Urinary bladder (tissue), 2 donors: ENCODE data around the gene OR10H4. TPM values are rescaled to one million over a fixed set of nuclear protein-coding genes. Genes with fewer than 3 reads are reported as not detected.

Source experiments
- polyA plus RNA-seq: library from polyadenylated mRNA; stranded (reverse); fragments of 200-250 nt; gene quantifications from one replicate; pipeline ENCODE4 v1.2.3, GENCODE V29; 2013
- total RNA-seq: library from RNA; depleted of rRNA; stranded (reverse); fragments of >200 nt; gene quantifications from one replicate; pipeline ENCODE4 v1.2.3, GENCODE V29; 2014
- donor health status: healthy.

The OR10H4 gene
- total and polyA plus RNA-seq, 2 donors = not detected

Other genes with a start within 250 kb of the OR10H4 start
- gene OR10H2, start 221.0 kb upstream of the OR10H4 start, total RNA-seq = not detected
- gene OR10H2, start 221.0 kb upstream of the OR10H4 start, polyA plus RNA-seq = not detected
- not detected for gene OR10H3, start 211.0 kb upstream of the OR10H4 start, total RNA-seq
- gene OR10H3, start 211.0 kb upstream of the OR10H4 start, polyA plus RNA-seq = not detected
- gene OR10H5, start 161.3 kb upstream of the OR10H4 start, total RNA-seq = not detected
- 0.01 TPM for gene OR10H5, start 161.3 kb upstream of the OR10H4 start, polyA plus RNA-seq
- gene OR10H1, start 133.3 kb upstream of the OR10H4 start, total RNA-seq = 0.05 TPM
- gene OR10H1, start 133.3 kb upstream of the OR10H4 start, polyA plus RNA-seq = not detected
- not detected for gene CYP4F2, start 50.9 kb upstream of the OR10H4 start, total RNA-seq
- 0.18 TPM for gene CYP4F2, start 50.9 kb upstream of the OR10H4 start, polyA plus RNA-seq
- 1.0 TPM for gene CYP4F11, start 14.5 kb upstream of the OR10H4 start, total RNA-seq
- 0.67 TPM for gene CYP4F11, start 14.5 kb upstream of the OR10H4 start, polyA plus RNA-seq
- 438 TPM for gene TPM4, start 127.5 kb downstream of the OR10H4 start, total RNA-seq
- gene TPM4, start 127.5 kb downstream of the OR10H4 start, polyA plus RNA-seq = 424 TPM
- 69.5 TPM for gene RAB8A, start 162.9 kb downstream of the OR10H4 start, total RNA-seq
- 43.6 TPM for gene RAB8A, start 162.9 kb downstream of the OR10H4 start, polyA plus RNA-seq
- 2.4 TPM for gene HSH2D, start 194.7 kb downstream of the OR10H4 start, total RNA-seq
- gene HSH2D, start 194.7 kb downstream of the OR10H4 start, polyA plus RNA-seq = 1.9 TPM
- not detected for gene CIB3, start 224.5 kb downstream of the OR10H4 start, total RNA-seq
- gene CIB3, start 224.5 kb downstream of the OR10H4 start, polyA plus RNA-seq = not detected
- gene FAM32A, start 236.4 kb downstream of the OR10H4 start, total RNA-seq = 75.8 TPM
- 94.5 TPM for gene FAM32A, start 236.4 kb downstream of the OR10H4 start, polyA plus RNA-seq
- 30.6 TPM for gene AP1M1, start 248.9 kb downstream of the OR10H4 start, total RNA-seq
- gene AP1M1, start 248.9 kb downstream of the OR10H4 start, polyA plus RNA-seq = 72.9 TPM